Astrocyte of the cerebellum (primary cell): ENCODE data around the gene TNFRSF25.
A peak's percentile ranks its signal among the peaks of the same experiment; 100 is the strongest.
"Not testable (repeated sequence)": the region's sequence is repeated elsewhere in the genome, so short reads cannot be mapped to it uniquely, and the experiment has no call there.

Experiments used
- DNase-seq: peaks from one replicate; pipeline ENCODE4 v3.0.0-alpha.2; 2011; ENCODE audit warnings: low read depth
- H3K4me3 ChIP-seq: 2 replicates; pipeline ENCODE4 v1.5.1; 2011; ENCODE audit warnings: mild to moderate bottlenecking, low read depth, low read length, moderate library complexity
- CTCF ChIP-seq: IDR thresholded peaks from 2 replicates; pipeline ENCODE4 v1.5.1; 2012; ENCODE audit warnings: low read length, low read depth, moderate library complexity, mild to moderate bottlenecking; ENCODE audit errors: missing control alignments
- in situ Hi-C: cut with HindIII; loops from 2 replicates; pipeline ENCODE4 v1.10.0; 2017; ENCODE audit warnings: low sequenced_read_pairs

Gene TNFRSF25

GRCh38 chr1:6445062-6445763 lies 20.8 kb downstream of the TNFRSF25 start:
- no peak for DNase-seq
- in situ Hi-C loops: no loop called here
- no peak overlapping the region for H3K4me3 ChIP-seq
- peak; percentile 58 for TF ChIP-seq CTCF

- H3K4me3 ChIP-seq: no peak overlapping the region
- in situ Hi-C loops: no loop called here
- no peak for DNase-seq
- TF ChIP-seq CTCF: no peak
Measured at GRCh38 chr1:6444377-6444776, 21.6 kb downstream of the TNFRSF25 start.

- H3K4me3 ChIP-seq: no peak overlapping the region
- in situ Hi-C loops: no loop called here
- TF ChIP-seq CTCF: no peak
- no peak for DNase-seq
Measured at GRCh38 chr1:6443339-6444115, 22.4 kb downstream of the TNFRSF25 start.

GRCh38 chr1:6441586-6441985 lies 24.4 kb downstream of the TNFRSF25 start:
- in situ Hi-C loops: no loop called here
- no peak for DNase-seq
- TF ChIP-seq CTCF: no peak
- H3K4me3 ChIP-seq: no peak overlapping the region

GRCh38 chr1:6440198-6441126 lies 25.5 kb downstream of the TNFRSF25 start:
- in situ Hi-C loops: no loop called here
- peak; percentile 32 for TF ChIP-seq CTCF
- H3K4me3 ChIP-seq: no peak overlapping the region
- DNase-seq: no peak

- in situ Hi-C loops: no loop called here
- peak; percentile 95 for TF ChIP-seq CTCF
- H3K4me3 ChIP-seq: no peak overlapping the region
- DNase-seq: peak; percentile 20
Measured at GRCh38 chr1:6438047-6438525, 27.9 kb downstream of the TNFRSF25 start.

GRCh38 chr1:6437012-6437700 lies 28.8 kb downstream of the TNFRSF25 start:
- in situ Hi-C loops, DNase-seq, H3K4me3 ChIP-seq: not testable (repeated sequence)

- H3K4me3 ChIP-seq, DNase-seq, in situ Hi-C loops: not testable (repeated sequence)
Measured at GRCh38 chr1:6436277-6436676, 29.7 kb downstream of the TNFRSF25 start.
